GM12891 (cell line): ENCODE measurements around the gene BTBD9.

ENCODE experiments used
- POLR2A ChIP-seq: IDR thresholded peaks from 2 replicates; pipeline ENCODE4 v1.6.1; 2011; ENCODE audit warnings: low read depth, low read length, control low read depth
- POLR2AphosphoS5 ChIP-seq: IDR thresholded peaks from 2 replicates; pipeline ENCODE4 v1.6.1; 2011; ENCODE audit warnings: low read depth, low read length, control low read depth
- POU2F2 ChIP-seq: IDR thresholded peaks from 2 replicates; pipeline ENCODE4 v1.6.1; 2011; ENCODE audit warnings: low read depth, mild to moderate bottlenecking, control low read depth, low read length, moderate library complexity
- SPI1 ChIP-seq: IDR thresholded peaks from 2 replicates; pipeline ENCODE4 v1.6.1; 2011; ENCODE audit warnings: low read depth, low read length, control low read depth
- TAF1 ChIP-seq: IDR thresholded peaks from 2 replicates; pipeline ENCODE4 v1.6.1; 2011; ENCODE audit warnings: low read depth, low read length, control low read depth

DNA sequence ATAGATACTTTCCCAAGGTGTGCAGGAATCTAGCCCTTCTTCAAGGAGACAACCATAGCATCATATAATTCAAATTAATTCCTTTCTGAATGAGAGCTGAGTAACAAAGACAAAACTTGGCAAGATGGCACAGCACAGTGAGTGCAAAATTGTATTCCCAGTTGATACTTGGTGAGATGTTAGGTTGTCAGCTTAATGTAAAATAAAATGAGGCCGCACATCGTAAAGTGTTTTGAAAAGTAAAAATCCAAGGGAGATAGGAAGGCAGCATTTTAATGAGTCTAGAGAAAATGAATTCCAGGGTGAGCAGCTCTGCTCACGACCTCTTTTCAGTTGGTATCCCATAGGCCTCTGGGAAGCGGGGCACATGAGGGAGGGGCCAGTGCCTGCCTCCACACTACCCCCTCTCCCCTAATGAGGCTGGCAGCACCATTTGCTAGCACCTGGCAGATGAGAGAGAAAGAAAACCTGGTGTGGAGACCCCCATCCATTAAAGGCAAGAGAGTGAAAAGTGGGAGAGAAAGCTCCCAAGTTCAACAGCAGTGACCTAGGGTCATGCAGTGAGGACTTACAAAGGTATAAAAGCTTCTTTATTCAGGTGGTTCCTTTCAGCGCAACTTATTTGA is 158.4 kb downstream of the BTBD9 start:
- TF ChIP-seq TAF1, result no peak
- TF ChIP-seq POLR2A, result no peak
- no peak for TF ChIP-seq POLR2AphosphoS5
- no peak for TF ChIP-seq SPI1
- TF ChIP-seq POU2F2, result no peak
